ENCODE data around the gene PRKAA2. TPM values are rescaled to one million over a fixed set of nuclear protein-coding genes. Genes with fewer than 3 reads are reported as not detected.

The PRKAA2 gene
- total RNA-seq, 1 donor from 2014 or later: 2.1 TPM

- DNase-seq (ENCODE audit: low read depth) (peak; percentile 87), FAIRE-seq (no peak)
- Histone ChIP-seq H3K27me3 (ENCODE audit: control insufficient read depth, insufficient read depth, low read length) (no peaks in the 10 kb centered on the region), H3K4me3 (ENCODE audit: low read depth, low read length) (no peak overlapping the region), H3K36me3 (ENCODE audit: control insufficient read depth, insufficient read depth, low read length) (no peaks in the 10 kb centered on the region)
- no peak for TF ChIP-seq CTCF (IDR thresholded peaks at IDR 0.05; ENCODE audit: insufficient read depth, low read length, severe bottlenecking)
These were observed 65.5 kb downstream of the PRKAA2 start for GRCh38 chr1:56710646-56711045.

- Histone ChIP-seq H3K27me3 (ENCODE audit: control insufficient read depth, insufficient read depth, low read length) (no peaks in the 10 kb centered on the region), H3K4me3 (ENCODE audit: low read depth, low read length) (no peak overlapping the region), H3K36me3 (ENCODE audit: control insufficient read depth, insufficient read depth, low read length) (no peaks in the 10 kb centered on the region)
- no peak for DNase-seq (ENCODE audit: low read depth)
- no peak for FAIRE-seq
- TF ChIP-seq CTCF (IDR thresholded peaks at IDR 0.05; ENCODE audit: insufficient read depth, low read length, severe bottlenecking): no peak
These were observed 67.0 kb downstream of the PRKAA2 start for GRCh38 chr1:56712150-56712549.

- Histone ChIP-seq H3K4me3 (ENCODE audit: low read depth, low read length) (no peak overlapping the region), H3K36me3 (ENCODE audit: control insufficient read depth, insufficient read depth, low read length) (no peaks in the 10 kb centered on the region), H3K27me3 (ENCODE audit: control insufficient read depth, insufficient read depth, low read length) (no peaks in the 10 kb centered on the region)
- FAIRE-seq: no peak
- no peak for TF ChIP-seq CTCF (IDR thresholded peaks at IDR 0.05; ENCODE audit: insufficient read depth, low read length, severe bottlenecking)
- no peak for DNase-seq (ENCODE audit: low read depth)
These were observed 68.0 kb downstream of the PRKAA2 start for GRCh38 chr1:56713112-56713511.

GRCh38 chr1:56715156-56715555 is 70.0 kb downstream of the PRKAA2 start:
- DNase-seq (ENCODE audit: low read depth) (peak; percentile 32), FAIRE-seq (no peak)
- TF ChIP-seq CTCF (IDR thresholded peaks at IDR 0.05; ENCODE audit: insufficient read depth, low read length, severe bottlenecking): no peak
- no peaks in the 10 kb centered on the region for H3K36me3 ChIP-seq (ENCODE audit: control insufficient read depth, insufficient read depth, low read length)
- H3K27me3 ChIP-seq (ENCODE audit: control insufficient read depth, insufficient read depth, low read length): no peaks in the 10 kb centered on the region
- H3K4me3 ChIP-seq (ENCODE audit: low read depth, low read length): no peak overlapping the region

GRCh38 chr1:56719171-56719570 is 74.1 kb downstream of the PRKAA2 start:
- Histone ChIP-seq H3K4me3 (ENCODE audit: low read depth, low read length) (no peak overlapping the region), H3K36me3 (ENCODE audit: control insufficient read depth, insufficient read depth, low read length) (no peaks in the 10 kb centered on the region), H3K27me3 (ENCODE audit: control insufficient read depth, insufficient read depth, low read length) (no peaks in the 10 kb centered on the region)
- FAIRE-seq (no peak), DNase-seq (ENCODE audit: low read depth) (no peak)
- no peak for TF ChIP-seq CTCF (IDR thresholded peaks at IDR 0.05; ENCODE audit: insufficient read depth, low read length, severe bottlenecking)

- no peak for TF ChIP-seq CTCF (IDR thresholded peaks at IDR 0.05; ENCODE audit: insufficient read depth, low read length, severe bottlenecking)
These were observed 81.6 kb downstream of the PRKAA2 start for GRCh38 chr1:56726706-56727105.

More at GRCh38 chr1:56726706-56727105, 81.6 kb downstream of the PRKAA2 start:
- no peak for FAIRE-seq
- H3K27me3 ChIP-seq (ENCODE audit: control insufficient read depth, insufficient read depth, low read length): no peaks in the 10 kb centered on the region
- H3K36me3 ChIP-seq (ENCODE audit: control insufficient read depth, insufficient read depth, low read length): no peaks in the 10 kb centered on the region
- no peak for DNase-seq (ENCODE audit: low read depth)
- no peak overlapping the region for H3K4me3 ChIP-seq (ENCODE audit: low read depth, low read length)
